Islet of Langerhans (tissue), 1 donor: ENCODE results near the gene COL5A2.

Source experiments
- FAIRE-seq: peaks from one replicate; lab custom pipeline; 2011; peaks lifted over from hg19 to GRCh38; lab: Jason Lieb, UNC

Gene COL5A2

GRCh38 chr2:189179570-189179950 is at the start of gene COL5A2:
Gene COL5A2 (minus strand): TSS chr2:189179761. CDS start chr2:189179604, 157 bp downstream.
- no peak for FAIRE-seq

GRCh38 chr2:189226017-189226416 is 46.5 kb upstream of the COL5A2 start:
- FAIRE-seq: no peak

DNA sequence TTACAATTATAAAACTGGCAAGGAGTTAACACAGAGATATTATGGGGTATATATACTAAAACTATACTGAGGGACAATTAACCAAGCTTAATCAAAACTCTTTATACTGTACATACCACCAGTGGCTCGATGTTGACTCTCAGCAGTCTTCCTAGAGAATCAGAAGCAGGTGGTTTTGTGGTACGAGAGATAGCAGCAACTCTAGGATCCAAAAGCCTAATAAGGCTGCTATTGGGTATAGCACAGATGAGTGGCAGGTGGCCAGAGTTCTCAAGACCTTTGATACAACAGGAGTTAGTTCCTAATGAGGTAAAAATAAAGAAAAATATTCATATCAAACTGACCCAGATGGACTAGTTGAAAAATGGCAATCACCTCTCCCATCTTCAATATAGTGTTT is 45.5 kb upstream of the COL5A2 start:
- FAIRE-seq: no peak

DNA sequence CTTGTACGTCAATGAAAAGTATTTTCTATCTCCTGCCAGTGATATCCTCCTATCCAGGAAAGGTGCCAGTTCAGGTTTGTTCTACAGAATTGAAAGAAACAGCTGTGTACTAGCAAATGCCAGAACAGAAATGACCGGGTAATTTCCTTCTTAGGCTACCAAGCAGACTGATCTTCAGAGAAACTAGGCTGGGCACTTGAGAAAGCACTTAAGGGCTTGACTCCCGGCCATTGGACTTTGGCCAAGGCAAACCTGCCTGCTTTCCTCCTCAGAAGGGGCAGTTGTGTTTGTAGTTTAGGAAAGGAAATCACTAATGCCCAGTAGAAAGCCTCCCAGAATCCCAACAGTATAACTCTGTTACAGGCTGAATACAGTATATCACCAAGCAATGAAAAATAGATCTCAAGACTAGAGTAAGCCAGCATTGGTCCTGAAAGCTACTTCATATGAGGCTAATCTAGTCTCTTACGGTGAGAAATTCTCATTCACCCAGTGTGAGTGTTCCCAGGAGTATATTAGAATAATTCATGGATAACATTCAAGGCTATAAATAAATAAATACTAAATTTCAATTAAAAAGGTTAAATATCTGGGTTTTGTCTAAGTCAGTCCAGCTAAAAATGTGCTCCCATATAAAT is 43.0 kb upstream of the COL5A2 start:
- no peak for FAIRE-seq

DNA sequence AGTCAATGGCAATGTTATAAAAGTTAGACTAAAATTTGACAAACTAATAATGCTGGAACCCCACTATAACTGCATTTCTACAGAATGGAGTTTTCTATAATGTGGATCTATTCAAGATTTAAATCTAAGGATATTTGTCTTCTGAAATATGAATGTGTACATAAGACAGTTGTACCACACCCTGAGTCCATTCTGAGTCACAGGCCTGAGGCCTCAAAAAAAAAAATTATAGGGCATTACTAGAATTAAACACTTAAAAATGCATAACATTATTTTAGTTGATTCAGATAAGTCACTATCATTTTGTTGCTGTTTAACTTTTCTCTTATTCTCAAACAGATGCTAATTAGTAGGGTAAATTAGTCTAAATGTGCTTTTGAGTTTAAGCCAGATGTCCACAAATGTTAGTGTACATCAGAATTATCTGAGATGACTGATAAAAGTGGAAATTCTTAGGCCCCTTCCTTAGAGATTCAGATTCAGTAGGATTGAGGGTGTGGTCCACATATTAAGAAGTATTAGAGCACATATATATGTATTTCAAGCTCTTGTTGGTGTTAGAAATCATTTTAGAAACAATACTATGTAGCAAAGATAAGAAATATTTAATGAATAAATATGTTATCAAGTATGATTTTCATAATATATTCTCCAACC is 42.4 kb upstream of the COL5A2 start:
- FAIRE-seq: no peak

- FAIRE-seq: no peak
Observed at GRCh38 chr2:189218236-189218635, 38.7 kb upstream of the COL5A2 start.

DNA sequence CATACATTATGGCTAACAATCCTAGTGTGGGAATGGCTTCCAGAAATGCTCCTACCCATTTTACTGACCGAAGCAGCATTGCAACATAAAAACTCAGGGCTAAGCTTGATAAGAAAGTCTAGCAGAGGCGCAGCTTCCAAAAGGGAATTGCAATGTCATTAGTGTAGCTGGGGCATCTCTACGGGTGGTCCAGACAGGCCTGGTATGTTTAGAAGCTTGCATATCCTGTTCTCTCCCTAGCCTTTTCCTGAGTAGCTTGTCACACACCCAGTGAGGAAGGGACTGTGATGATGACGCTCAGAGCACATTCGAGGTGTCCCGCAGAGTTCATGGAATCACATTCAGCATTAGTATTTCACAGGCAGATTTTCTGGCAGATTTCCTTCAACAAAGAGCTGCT is 38.0 kb upstream of the COL5A2 start:
- FAIRE-seq: no peak

GRCh38 chr2:189217051-189217450 is 37.5 kb upstream of the COL5A2 start:
- FAIRE-seq: no peak

- FAIRE-seq: no peak
Observed at GRCh38 chr2:189214484-189214883, 34.9 kb upstream of the COL5A2 start.

DNA sequence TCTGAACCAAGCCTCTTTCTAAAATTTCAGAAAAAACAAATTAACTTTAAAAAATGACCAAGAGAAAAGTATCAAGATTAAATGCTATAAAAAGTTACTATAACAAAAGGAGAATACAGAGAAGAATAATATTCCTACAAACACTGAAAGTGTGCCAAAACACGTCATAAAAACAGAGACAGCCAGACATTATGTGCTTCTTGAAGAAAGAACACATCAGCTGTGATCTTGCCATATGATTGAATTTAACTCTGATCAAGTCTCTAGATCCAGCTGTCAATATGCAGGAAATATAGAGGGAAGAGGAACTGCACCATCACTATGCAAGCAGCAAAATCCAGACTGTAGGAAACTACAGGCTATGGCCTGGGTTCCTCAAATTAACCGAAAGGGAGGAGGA is 33.7 kb upstream of the COL5A2 start:
- FAIRE-seq: no peak

GRCh38 chr2:189210250-189211087 is 30.9 kb upstream of the COL5A2 start:
- no peak for FAIRE-seq

GRCh38 chr2:189208254-189208653 is 28.7 kb upstream of the COL5A2 start:
- FAIRE-seq: no peak

DNA sequence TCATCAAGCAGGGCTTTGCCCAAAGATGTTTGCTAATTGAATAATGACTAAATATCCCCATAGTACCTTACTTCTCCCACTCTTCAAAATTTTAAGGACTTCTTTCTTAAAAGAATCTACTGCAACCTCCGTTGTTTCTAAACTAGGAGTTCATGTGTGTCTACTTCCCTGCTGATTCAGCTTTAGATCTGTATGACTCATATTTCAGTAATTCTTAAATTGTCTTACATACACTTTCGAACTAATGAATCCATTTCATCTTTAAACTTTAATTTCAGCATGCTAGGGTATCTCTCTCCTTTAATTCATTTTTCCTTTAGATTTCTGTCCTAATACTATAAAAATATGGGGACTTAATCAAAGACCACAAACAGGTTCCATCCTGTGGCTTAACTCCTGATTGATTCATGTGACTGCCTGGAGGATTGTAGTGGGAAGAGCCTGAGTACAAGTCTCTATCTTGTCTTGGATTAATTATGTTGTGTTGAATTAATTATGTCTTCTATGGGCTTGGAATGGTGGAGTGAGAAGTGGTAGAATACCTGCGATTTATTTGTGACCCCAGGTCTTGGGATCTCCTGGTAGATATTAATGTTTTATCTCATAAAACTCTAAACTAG is 24.9 kb upstream of the COL5A2 start:
- no peak for FAIRE-seq

DNA sequence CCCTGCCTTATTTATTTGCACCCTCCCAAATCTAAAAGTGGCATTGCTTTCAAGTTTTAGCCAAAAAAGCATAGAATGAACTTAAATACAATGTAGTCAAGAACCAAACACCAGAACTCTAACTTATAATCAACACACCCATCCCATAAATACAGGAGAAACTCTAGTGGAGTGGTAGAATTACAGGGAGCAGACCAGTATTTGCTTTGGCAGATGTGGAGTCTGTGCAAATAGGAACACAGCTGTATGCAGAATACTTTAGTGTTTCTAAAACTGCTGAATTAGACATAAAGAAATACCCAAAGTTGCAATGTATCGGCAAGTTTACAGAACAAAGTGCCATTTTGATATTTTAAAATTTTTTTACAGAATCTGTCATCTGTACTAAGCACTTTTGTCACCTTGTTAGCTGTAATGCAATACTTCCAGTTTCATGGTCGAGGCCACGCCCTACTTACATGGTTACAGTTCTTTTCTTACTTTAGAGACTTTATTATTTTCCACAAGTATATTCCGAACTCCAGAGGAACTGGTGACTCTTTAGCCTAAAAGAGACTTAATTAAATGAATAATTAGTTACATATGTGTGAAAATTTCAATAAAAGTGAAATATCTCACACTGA is 23.7 kb upstream of the COL5A2 start:
- FAIRE-seq: no peak

DNA sequence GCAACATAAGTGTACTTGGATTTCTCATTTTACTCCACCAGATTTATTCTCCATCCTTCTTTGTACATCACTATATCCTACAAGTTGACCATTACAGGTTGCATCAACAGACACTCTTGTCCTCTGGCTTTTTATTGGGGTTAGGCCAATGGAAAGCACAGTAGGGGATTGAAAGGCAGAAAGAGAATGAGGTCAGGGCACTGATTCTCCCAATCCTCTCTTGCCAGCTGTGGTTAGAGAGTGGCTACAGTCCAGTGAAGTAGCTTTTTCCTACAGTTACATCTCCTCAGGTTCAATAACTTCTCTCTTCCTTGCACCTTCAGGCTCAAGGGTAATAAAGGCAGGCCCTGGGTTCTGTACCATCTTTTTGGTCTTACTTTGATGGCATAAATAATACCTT is 20.2 kb upstream of the COL5A2 start:
- FAIRE-seq: no peak

DNA sequence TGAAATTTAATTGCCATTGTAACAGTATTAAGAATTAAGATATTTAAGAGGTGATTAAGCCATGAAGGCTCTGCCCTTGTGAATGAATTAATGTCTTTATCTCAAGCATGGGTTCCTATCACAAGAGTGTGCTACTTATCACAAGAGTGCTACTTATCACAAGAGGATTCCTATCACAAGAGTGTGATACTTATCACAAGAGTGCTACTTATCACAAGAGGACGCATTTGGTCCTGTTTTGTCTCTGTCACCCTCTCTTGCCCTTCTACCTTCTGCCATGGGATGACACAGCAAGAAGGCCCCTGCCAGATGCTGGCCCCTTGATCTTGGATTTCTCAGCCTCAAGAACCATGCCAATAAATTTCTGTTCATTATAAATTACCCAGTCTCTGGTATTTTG is 13.2 kb upstream of the COL5A2 start:
- no peak for FAIRE-seq

GRCh38 chr2:189191766-189192165 is 12.2 kb upstream of the COL5A2 start:
- FAIRE-seq: no peak

DNA sequence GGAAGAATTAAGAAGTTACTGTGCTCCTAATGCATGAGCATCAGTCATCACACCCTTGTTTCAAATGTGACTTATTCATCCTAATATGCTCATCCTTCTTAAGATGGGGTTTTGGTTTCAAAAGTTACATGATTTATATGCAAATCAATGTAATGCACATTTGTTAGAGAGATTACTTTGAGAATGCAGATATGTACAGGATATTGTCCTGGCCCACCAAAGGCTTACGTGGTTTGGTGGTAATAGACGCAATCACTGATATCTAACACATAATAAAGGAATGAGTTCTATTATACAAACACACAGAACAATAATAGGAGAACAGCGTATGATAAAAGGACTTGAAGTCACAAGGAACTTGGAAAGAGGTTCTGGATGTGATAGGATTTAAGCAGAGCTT is 11.1 kb upstream of the COL5A2 start:
- FAIRE-seq: no peak

DNA sequence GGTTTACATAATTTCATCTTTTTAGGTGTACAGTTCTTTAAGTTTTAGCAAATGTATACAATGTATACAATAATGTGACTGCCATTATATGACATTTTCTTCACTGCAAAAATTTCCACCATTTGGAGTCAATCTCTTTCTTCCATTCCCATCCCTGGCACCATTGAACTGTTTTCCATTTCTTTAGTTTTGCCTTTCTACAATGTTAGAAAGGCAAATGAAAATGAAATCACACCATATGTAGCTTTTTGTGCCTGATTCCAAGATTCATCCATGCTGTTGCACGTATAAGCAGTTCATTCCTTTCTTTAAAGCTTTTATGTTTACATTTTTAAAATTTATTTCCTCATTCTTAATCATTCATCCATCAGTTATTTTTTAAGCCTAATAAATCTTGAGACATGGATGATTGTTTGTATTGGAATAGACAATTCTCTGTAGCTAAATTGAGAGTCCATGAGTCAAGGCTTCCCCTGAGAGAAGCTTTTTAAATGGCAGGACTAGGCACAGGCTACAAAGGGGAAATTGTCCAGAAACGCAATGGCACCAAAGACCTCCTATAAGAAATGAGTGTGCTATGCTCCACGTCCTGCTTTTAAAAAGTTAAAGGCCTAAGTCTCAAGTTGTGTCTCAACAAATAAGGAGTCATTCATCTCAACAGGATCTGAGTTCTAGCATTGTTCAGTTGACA is 8.7 kb upstream of the COL5A2 start:
- no peak for FAIRE-seq

GRCh38 chr2:189183170-189183569 is 3.6 kb upstream of the COL5A2 start:
- FAIRE-seq: no peak

DNA sequence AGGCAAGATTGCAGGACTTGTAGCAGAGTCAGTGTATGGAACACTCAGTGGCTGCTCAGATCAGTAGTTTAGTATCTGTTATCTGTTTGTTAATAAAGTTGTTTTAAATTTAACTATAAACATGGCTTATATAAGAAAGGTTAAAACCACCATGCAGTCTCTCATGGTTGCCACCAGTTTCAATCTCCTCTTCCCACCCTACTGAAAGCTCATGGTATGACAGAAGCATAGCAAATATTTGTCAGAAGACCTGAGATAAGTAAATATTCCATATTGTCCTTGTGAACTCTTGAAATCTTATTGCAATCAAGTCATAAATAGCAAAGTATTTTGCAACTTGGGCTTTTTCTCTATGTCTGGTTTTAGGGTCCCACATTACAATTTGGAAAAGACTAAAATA is 2.1 kb upstream of the COL5A2 start:
- FAIRE-seq: no peak
